G401.6 (cell line): Measurements from ENCODE around the gene HS1BP3.
A peak's percentile ranks its signal among the peaks of the same experiment; 100 is the strongest.

ENCODE experiments used
- FAIRE-seq: peaks from 2 replicates; lab custom pipeline; 2012; peaks lifted over from hg19 to GRCh38; lab: Jason Lieb, UNC

Gene HS1BP3

DNA sequence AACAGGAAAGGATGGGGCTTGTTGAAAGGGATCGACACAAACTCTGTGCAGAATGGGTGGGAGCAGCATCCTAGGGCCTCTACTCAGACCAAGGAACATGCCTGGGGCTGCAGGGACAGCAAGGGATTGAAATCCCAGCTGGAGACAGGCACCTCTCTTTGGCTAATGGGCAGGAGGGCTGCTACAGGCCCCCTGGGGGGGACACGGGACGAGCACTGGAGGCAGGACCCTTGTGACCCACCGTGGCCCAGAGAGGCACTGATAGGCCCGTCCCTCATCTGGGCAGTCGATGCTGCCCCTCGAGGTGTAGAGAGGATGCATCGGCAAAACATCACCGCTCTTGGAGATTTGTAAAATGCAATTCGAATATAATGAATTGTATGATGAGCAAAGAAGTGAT is 5.1 kb downstream of the HS1BP3 start:
- FAIRE-seq: no peak

GRCh38 chr2:20645301-20645701 is 5.6 kb downstream of the HS1BP3 start:
- no peak for FAIRE-seq

- no peak for FAIRE-seq
Observed at GRCh38 chr2:20643826-20644225, 7.1 kb downstream of the HS1BP3 start.

DNA sequence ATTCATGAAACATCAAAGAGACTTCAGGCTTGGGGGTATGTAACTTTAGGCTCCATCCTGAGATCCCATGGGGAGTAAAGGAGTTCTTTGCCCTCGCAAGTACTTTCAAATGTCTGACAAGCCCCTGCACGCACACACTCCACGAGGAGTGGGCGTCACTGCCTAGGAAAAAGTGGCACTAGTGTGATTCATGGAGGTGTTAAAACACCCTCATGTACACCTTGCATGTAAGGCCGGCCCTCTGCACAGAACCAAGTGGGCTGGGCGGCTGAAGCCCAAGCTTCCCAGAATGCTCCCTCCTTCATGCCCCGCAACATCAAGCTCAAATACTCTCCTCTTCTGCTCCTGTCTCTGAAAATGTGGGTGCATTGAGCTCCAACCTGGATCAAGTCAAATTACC is 7.8 kb downstream of the HS1BP3 start:
- no peak for FAIRE-seq

- no peak for FAIRE-seq
Observed at GRCh38 chr2:20642055-20642971, 8.6 kb downstream of the HS1BP3 start.

- no peak for FAIRE-seq
Observed at GRCh38 chr2:20641123-20641985, 9.5 kb downstream of the HS1BP3 start.

DNA sequence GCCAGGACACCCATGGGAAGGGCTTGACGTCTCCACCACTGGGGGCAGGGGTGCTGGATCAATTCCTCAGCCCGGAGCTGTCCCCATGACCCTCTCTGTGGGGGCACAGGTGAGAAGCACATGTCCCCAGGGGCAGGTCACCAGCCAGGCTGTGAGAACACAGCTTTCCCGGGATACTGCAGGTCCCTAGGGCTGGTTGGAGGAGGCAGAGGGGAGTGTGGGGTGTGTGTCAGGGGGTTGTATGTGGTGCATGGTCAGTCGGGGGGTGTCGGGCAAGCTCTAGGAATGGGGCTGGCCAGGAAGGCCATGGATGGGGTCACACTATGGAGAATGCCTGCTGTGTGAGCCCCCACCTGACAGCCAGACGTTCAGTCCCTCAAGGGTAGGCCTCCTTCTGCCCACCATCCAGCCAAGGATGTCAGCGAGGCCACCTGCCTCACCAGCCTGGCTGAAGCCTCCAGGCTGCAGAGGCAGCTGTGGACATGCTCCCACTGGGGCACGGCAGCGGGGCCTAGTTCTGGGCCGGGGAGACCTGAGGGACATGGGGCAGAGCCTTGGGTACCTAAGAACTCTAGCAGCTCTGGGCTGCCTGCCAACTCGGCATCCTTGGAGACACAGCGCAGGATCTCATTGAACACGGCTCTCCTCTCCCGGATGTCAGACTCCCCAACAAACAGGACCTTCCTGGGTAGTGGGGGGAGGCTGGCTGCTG is 10.3 kb downstream of the HS1BP3 start:
- FAIRE-seq: no peak

GRCh38 chr2:20638646-20639430 is 12.1 kb downstream of the HS1BP3 start:
- FAIRE-seq: no peak

DNA sequence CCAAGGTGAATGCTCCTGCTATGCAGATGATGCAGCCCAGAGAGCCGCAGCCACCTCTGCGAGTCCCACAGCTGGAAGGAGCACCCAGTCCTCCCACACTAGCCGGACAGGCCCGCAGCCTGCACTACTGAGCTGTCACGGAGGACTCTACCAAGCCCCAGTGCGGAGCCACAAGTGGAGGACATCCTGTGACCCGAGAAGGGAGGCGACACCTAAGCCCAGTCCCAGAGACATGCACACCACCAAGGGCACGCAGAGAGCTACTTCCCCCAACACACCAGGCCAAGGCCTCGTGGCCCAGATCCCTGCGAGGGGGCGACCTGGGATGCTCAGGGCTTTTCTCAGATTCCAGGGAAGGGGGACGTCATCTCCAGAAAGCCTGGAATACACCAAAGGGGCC is 12.9 kb downstream of the HS1BP3 start:
- FAIRE-seq: no peak

DNA sequence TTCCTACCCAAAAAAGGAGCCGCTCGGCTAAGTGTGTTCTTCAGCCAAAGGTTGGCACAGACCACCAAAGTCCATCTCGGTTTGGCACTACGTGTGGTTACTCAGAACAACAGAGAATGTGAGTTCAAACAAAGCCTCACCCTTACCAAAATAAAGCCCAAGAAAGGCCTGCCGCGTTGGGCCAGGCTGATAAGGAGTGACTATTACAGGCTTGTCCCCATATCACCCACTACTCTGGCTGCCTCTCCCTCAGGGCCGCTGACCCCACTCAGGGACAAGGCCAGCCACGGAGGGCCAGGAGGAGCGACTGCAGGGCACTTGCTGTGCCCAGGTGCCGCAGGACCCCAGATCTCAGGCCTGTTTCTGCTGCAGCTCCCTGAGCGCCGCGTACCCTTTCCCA is 13.8 kb downstream of the HS1BP3 start:
- FAIRE-seq: no peak

GRCh38 chr2:20635675-20636584 is 15.0 kb downstream of the HS1BP3 start:
- FAIRE-seq: peak; percentile 89

- FAIRE-seq: no peak
Observed at GRCh38 chr2:20635113-20635510, 15.8 kb downstream of the HS1BP3 start.

GRCh38 chr2:20634507-20635112 is 16.3 kb downstream of the HS1BP3 start:
- no peak for FAIRE-seq

GRCh38 chr2:20633794-20634506 is 16.9 kb downstream of the HS1BP3 start:
- FAIRE-seq: no peak

GRCh38 chr2:20633001-20633400 is 17.9 kb downstream of the HS1BP3 start:
- FAIRE-seq: no peak

DNA sequence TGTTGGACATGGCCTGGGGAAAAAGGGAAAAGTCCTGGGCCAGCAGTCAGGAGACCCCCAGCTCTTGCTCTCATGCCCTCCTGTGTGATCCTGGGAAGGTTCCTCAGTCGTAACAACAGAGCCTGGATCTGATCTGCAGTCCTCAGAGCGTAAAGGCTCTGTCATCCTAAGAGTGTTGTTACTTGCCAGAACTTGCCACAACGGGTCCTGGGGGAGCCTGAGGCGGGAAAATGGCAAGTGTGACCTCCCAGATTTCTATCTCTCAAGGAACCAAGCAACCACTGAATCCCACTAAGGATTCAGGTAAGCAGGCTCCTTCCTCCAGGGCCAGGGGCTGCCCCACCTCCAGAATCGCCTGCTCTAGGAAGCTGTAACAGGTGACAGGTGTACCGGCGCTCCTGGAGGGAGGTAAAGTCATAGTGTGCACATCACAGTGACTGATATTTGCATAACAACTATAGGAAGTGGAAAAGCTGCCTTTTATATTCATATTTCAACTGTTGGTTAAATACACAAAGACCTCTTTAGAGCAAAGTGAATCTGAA is 18.4 kb downstream of the HS1BP3 start:
- FAIRE-seq: no peak

GRCh38 chr2:20631617-20632307 is 19.1 kb downstream of the HS1BP3 start:
- no peak for FAIRE-seq

DNA sequence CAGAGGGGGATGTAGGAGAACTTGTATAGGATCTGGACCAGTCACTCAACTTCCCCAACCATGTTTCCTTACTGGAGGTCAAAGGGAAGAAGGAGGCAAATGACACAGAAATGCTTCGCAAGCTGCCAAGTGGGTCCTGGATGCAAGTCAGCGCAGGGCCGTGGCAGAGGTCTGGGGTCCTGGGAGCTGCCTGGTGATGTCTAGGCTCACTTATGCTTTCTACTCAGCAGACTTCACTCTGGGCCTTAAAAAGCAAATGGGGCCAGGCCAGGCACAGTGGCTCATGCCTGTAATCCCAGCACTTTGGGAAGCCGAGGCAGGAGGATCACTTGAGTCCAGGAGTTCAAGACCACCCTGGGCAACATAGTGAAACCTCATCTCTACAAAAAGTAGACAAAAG is 19.9 kb downstream of the HS1BP3 start:
- no peak for FAIRE-seq
